Measurements from ENCODE around the gene SVEP1. TPM values are rescaled to one million over a fixed set of nuclear protein-coding genes. Genes with fewer than 3 reads are reported as not detected.

Gene SVEP1
- total and polyA plus RNA-seq, 2 of the 13 experiments (the other 11 are each of a cell fraction or from before 2014, with no cell fraction given): not detected

GRCh38 chr9:110444911-110445310 is 134.6 kb downstream of the SVEP1 start:
- in situ Hi-C loops (cut with HindIII; ENCODE audit: extremely low pct_ligation_motif_present, low pct_unique_long_range_greater_than_20kb) (no loop called here), intact Hi-C loops (cut with micrococcal nuclease; ENCODE audit: unreplicated experiment) (no loop called here)
- Histone ChIP-seq H3K79me2 (ENCODE audit: insufficient read depth, low read length) (no peaks in the 10 kb centered on the region), H3K4me2 (ENCODE audit: low read depth, low read length) (no peak overlapping the region), H3K4me3 (replicated peaks in 1 of 3; ENCODE audit: insufficient read depth in 1 of 3, low read depth in 2 of 3, low read length in 3 of 3) (no peak overlapping the region), H2AFZ (ENCODE audit: low read length) (no peak overlapping the region), H3K36me3 (replicated peaks in 1 of 2; ENCODE audit: control insufficient read depth in 1 of 2, insufficient read depth in 2 of 2, low read length in 2 of 2) (no peaks in the 10 kb centered on the region), H3K27me3 (ENCODE audit: control insufficient read depth in 1 of 2, insufficient read depth in 2 of 2, low read length in 2 of 2) (no peaks in the 10 kb centered on the region), H3K4me1 (ENCODE audit: insufficient read depth, low read length) (no peaks in the 10 kb centered on the region), H3K9ac (ENCODE audit: insufficient read depth, low read depth, low read length) (no peak overlapping the region), H3K27ac (ENCODE audit: extremely low read length, insufficient read depth, low read length) (no peak overlapping the region), H3K9me3 (ENCODE audit: low read length) (no peaks in the 10 kb centered on the region), H4K20me1 (ENCODE audit: insufficient read depth, low read length) (no peaks in the 10 kb centered on the region)
- no peak for ATAC-seq
- WGBS (ENCODE audit: low lambda C conversion rate): 0% methylated on average over 6 of the region's 6 CpGs
- no peak for FAIRE-seq
- ChIA-PET POLR2A (no interaction called here), CTCF (ENCODE audit: low intra/inter-chr PET ratio, low total read pairs) (no interaction called here)
- DNase-seq (ENCODE audit: low spot score): no peak
- BruUV-seq (replicated peaks): no TSS peak
- TF ChIP-seq ZNF20 (CRISPR knock-in tag; IDR thresholded peaks at IDR 0.05): no peak
- TF ChIP-seq PRDM10 (CRISPR knock-in tag; IDR thresholded peaks at IDR 0.05; ENCODE audit: low read depth): no peak
- no peak for TF ChIP-seq ARID2 (CRISPR knock-in tag; IDR thresholded peaks at IDR 0.05; ENCODE audit: borderline replicate concordance)
- TF ChIP-seq ZBTB38 (CRISPR knock-in tag; IDR thresholded peaks at IDR 0.05): no peak
- no peak for TF ChIP-seq JUND (CRISPR knock-in tag; IDR thresholded peaks at IDR 0.05)
- TF ChIP-seq EZH2 (conservative IDR thresholded peaks at IDR 0.05; ENCODE audit: low read depth, low read length): no peak
- no peak for TF ChIP-seq ZBTB44 (CRISPR knock-in tag; IDR thresholded peaks at IDR 0.05)
- TF ChIP-seq BCL3 (CRISPR knock-in tag; IDR thresholded peaks at IDR 0.05): no peak
- no peak for TF ChIP-seq DNMT1 (CRISPR knock-in tag; IDR thresholded peaks at IDR 0.05)
- TF ChIP-seq ZNF709 (CRISPR knock-in tag; IDR thresholded peaks at IDR 0.05): no peak
- no peak for TF ChIP-seq STAT6 (CRISPR knock-in tag; IDR thresholded peaks at IDR 0.05; ENCODE audit: borderline replicate concordance)
- no peak for TF ChIP-seq E2F5 (CRISPR knock-in tag; conservative IDR thresholded peaks at IDR 0.05)
- no peak for TF ChIP-seq HMG20B (CRISPR knock-in tag; conservative IDR thresholded peaks at IDR 0.05)
- no peak for TF ChIP-seq ZBTB8A (CRISPR knock-in tag; IDR thresholded peaks at IDR 0.05; ENCODE audit: borderline replicate concordance, low read depth)
- no peak for TF ChIP-seq MED13 (CRISPR knock-in tag; IDR thresholded peaks at IDR 0.05)

All from HepG2 (cell line).